ENCODE data around the gene HLA-E.

HLA-E gene

DNA sequence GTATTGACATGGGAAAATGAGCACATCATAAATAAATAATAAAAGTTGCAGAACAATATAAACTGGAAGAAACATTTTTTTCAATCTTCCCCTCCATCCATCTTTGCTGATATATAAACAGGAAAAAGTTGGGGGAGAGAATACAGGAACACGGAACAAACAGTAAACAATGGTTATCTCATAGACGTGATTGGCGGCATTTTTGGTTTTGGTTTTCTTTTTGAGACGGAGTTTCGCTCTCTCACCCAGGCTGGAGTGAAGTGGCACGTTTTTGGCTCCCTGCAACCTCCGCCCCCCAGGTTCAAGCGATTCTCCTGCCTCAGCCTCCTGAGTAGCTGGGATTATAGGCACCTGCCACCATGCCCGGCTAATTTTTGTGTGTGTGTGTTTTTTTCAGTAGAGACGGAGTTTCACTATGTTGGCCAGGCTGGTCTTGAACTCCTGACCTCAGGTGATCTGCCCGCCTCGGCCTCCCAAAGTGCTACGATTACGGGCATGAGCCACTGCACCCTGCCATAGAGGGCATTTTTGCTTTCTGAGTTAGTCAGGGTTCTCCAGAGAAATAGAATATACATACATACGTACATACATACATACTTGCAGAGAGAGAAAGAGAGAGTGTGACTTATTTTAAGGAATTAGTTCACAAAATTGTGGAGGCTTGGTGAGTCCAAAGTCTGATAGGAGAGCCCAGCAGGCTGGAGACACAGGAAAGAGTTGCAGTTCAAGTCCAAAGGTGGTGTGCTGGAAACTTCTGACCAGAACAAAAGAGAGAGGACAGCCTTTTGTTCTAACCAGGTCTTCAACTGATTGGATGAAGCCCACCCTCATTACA is 44.4 kb downstream of the HLA-E start:
- Mint-ChIP-seq H3K4me3 (peak overlapping the region; percentile 20), H3K27me3 (no peaks in the 10 kb centered on the region), H3K9me3 (no peaks in the 10 kb centered on the region), H3K4me1 (peaks cover 45% of the 10 kb centered on the region), H3K27ac (peak overlapping the region; percentile 26), H3K36me3 (ENCODE audit: low read depth) (peaks cover 3% of the 10 kb centered on the region)
- no peak for DNase-seq
- no peak for ATAC-seq

GRCh38 chr6:30537931-30538330 is 48.6 kb downstream of the HLA-E start:
- Mint-ChIP-seq H3K27ac (no peak overlapping the region), H3K36me3 (ENCODE audit: low read depth) (no peaks in the 10 kb centered on the region), H3K9me3 (no peaks in the 10 kb centered on the region), H3K4me3 (no peak overlapping the region), H3K27me3 (no peaks in the 10 kb centered on the region), H3K4me1 (peaks cover 24% of the 10 kb centered on the region)
- no peak for DNase-seq
- no peak for ATAC-seq

DNA sequence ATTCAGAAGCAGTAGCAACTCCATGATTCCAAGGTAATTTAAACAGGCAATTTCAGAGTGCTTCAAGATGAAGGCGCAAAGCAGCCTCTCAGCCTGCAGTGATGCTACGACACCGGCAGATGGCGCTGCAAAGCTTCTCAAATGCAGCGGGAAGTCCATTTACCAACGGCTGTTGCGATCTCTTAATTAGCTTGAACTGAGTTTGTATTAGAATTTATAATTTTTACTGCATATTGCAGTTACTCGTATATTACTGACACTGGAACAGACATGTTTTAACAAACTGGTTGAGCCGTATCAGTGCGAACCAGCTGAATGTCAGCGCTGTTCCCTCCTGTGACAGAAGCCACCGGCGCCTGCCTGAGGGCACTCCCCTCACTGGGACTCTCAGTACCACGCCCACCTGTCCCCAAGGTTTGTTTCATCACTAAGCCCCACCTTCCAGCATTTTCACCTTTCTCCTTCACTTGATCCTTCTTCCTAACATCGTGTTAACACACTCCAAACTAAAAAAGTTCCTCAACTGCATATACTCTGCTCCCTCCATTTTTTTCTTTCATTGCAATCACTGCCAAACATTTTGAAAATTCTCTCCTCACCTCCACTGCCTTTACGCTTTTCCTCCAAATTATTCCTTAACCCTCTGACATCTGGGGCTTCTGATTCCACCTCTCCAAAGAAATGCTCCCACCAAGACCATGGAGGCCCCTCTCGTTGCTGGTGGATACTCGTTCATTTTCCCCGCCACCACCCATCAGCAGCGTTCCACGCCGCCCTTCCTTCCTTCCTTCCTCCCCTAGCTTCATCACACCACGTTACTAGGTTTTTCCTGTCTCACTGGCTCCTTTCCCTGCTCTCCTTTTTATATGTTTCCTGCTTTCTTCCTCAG is 52.5 kb downstream of the HLA-E start:
- Mint-ChIP-seq H3K27me3 (no peaks in the 10 kb centered on the region), H3K4me1 (peaks cover 36% of the 10 kb centered on the region)
- DNase-seq, result peak; percentile 82

DNA sequence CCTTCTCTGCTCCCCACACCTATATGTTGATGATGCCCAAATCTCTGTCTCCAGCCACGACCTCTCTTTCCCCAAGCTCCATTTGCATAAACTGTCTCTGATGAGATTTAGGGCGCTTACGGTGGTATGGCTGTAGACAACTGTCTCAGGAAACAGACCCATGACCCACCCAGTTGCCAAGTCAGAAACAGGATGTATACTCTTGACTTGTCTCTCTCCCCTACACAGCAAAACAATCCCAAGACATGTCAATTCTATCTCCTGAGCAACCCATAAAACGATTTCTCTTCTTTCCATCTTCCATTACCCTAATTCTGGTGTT is 53.1 kb downstream of the HLA-E start:
- ATAC-seq, result peak; percentile 20
- Mint-ChIP-seq H3K36me3 (ENCODE audit: low read depth) (peaks cover 14% of the 10 kb centered on the region), H3K4me3 (peak overlapping the region; percentile 75), H3K4me1 (peaks cover 36% of the 10 kb centered on the region), H3K9me3 (no peaks in the 10 kb centered on the region), H3K27me3 (no peaks in the 10 kb centered on the region), H3K27ac (peak overlapping the region; percentile 38)
- DNase-seq, result no peak

More for the DNA sequence above, 52.5 kb downstream of the HLA-E start:
- H3K4me3 Mint-ChIP-seq, result peak overlapping the region; percentile 75
- H3K36me3 Mint-ChIP-seq (ENCODE audit: low read depth), result peaks cover 14% of the 10 kb centered on the region
- H3K9me3 Mint-ChIP-seq, result no peaks in the 10 kb centered on the region
- peak; percentile 80 for ATAC-seq
- H3K27ac Mint-ChIP-seq, result peak overlapping the region; percentile 38

- peak overlapping the region; percentile 38 for H3K27ac Mint-ChIP-seq
- ATAC-seq, result no peak
- H3K27me3 Mint-ChIP-seq, result no peaks in the 10 kb centered on the region
- DNase-seq, result no peak
- peak overlapping the region; percentile 75 for H3K4me3 Mint-ChIP-seq
- H3K36me3 Mint-ChIP-seq (ENCODE audit: low read depth), result peaks cover 14% of the 10 kb centered on the region
- H3K9me3 Mint-ChIP-seq, result no peaks in the 10 kb centered on the region
- peaks cover 34% of the 10 kb centered on the region for H3K4me1 Mint-ChIP-seq
Observed at GRCh38 chr6:30542915-30543314, 53.6 kb downstream of the HLA-E start.

Data from activated naive CD8-positive, alpha-beta T cell treated with anti-CD3 and anti-CD28 coated beads, Interleukin-2, amount 50 U/mL, for 24 hours (primary cell).